HepG2 (cell line): ENCODE results near the gene KMT5C. TPM values are rescaled to one million over a fixed set of nuclear protein-coding genes. Genes with fewer than 3 reads are reported as not detected.
A peak's percentile ranks its signal among the peaks of the same experiment; 100 is the strongest.

Source experiments
- ARNTL ChIP-seq: sonication (generic); formaldehyde crosslinking; IDR thresholded peaks from 2 replicates; pipeline ENCODE4 v1.4.0; 2020; ENCODE audit warnings: mild to moderate bottlenecking, missing genetic modification reagents
- CBX5 ChIP-seq: sonication (generic); formaldehyde crosslinking; IDR thresholded peaks from 2 replicates; pipeline ENCODE4 v1.4.0; 2020; ENCODE audit warnings: missing genetic modification reagents, borderline replicate concordance
- GZF1 ChIP-seq: sonication (generic); formaldehyde crosslinking; IDR thresholded peaks from 2 replicates; pipeline ENCODE4 v1.5.1; 2020; ENCODE audit warnings: mild to moderate bottlenecking, missing genetic modification reagents
- KDM4B ChIP-seq: sonication (generic); formaldehyde crosslinking; IDR thresholded peaks from 2 replicates; pipeline ENCODE4 v1.4.0; 2020; ENCODE audit warnings: missing genetic modification reagents
- KLF9 ChIP-seq: IDR thresholded peaks from 2 replicates; pipeline ENCODE4 v1.6.1; 2016; ENCODE audit warnings: low read depth
- MEF2D ChIP-seq: sonication (generic); formaldehyde crosslinking; IDR thresholded peaks from 2 replicates; pipeline ENCODE4 v1.5.1; 2020; ENCODE audit warnings: mild to moderate bottlenecking, missing genetic modification reagents
- MIXL1 ChIP-seq: IDR thresholded peaks from 2 replicates; pipeline ENCODE4 v1.6.1; 2016
- NR2F6 ChIP-seq, 2 experiments: IDR thresholded peaks; 2 replicates each; pipeline ENCODE4 v1.6.1; 2016; ENCODE audit warnings: antibody characterized with exemption in 1 of 2, mild to moderate bottlenecking in 1 of 2
- PPARG ChIP-seq: conservative IDR thresholded peaks from 2 replicates; pipeline ENCODE4 v1.6.1; 2016; ENCODE audit warnings: missing biosample characterization, missing genetic modification reagents
- PRDM15 ChIP-seq: sonication (generic); formaldehyde crosslinking; IDR thresholded peaks from 2 replicates; pipeline ENCODE4 v1.4.0; 2020; ENCODE audit warnings: missing genetic modification reagents
- SAP130 ChIP-seq: IDR thresholded peaks from 2 replicates; pipeline ENCODE4 v1.6.1; 2016; ENCODE audit warnings: low read depth
- SP5 ChIP-seq: IDR thresholded peaks from 2 replicates; pipeline ENCODE4 v1.6.1; 2016; ENCODE audit warnings: low read depth, borderline replicate concordance
- TGIF2 ChIP-seq: IDR thresholded peaks from 2 replicates; pipeline ENCODE4 v1.6.1; 2016; ENCODE audit warnings: control low read depth, missing compliant biosample characterization
- THAP8 ChIP-seq: sonication (generic); formaldehyde crosslinking; IDR thresholded peaks from 2 replicates; pipeline ENCODE4 v1.5.1; 2020; ENCODE audit warnings: missing genetic modification reagents, mild to moderate bottlenecking, borderline replicate concordance
- TOE1 ChIP-seq: sonication (generic); formaldehyde crosslinking; IDR thresholded peaks from 2 replicates; pipeline ENCODE4 v1.4.0; 2020; ENCODE audit warnings: mild to moderate bottlenecking, missing genetic modification reagents
- ZFP1 ChIP-seq: IDR thresholded peaks from 2 replicates; pipeline ENCODE4 v1.6.1; 2016
- ZNF207 ChIP-seq: fragments of 450-650 bp; IDR thresholded peaks from 2 replicates; pipeline ENCODE4 v1.6.1; 2016; ENCODE audit warnings: antibody characterized with exemption, borderline replicate concordance
- ZNF256 ChIP-seq: sonication (generic); formaldehyde crosslinking; conservative IDR thresholded peaks from 2 replicates; pipeline ENCODE4 v1.4.0; 2020; ENCODE audit warnings: missing genetic modification reagents
- ZNF331 ChIP-seq: sonication (generic); formaldehyde crosslinking; IDR thresholded peaks from 2 replicates; pipeline ENCODE4 v1.4.0; 2020; ENCODE audit warnings: missing genetic modification reagents
- ZNF567 ChIP-seq: sonication (generic); formaldehyde crosslinking; IDR thresholded peaks from 2 replicates; pipeline ENCODE4 v1.8.1; 2023; ENCODE audit warnings: mild to moderate bottlenecking, missing genetic modification reagents, borderline replicate concordance
- ZNF629 ChIP-seq: sonication (generic); formaldehyde crosslinking; conservative IDR thresholded peaks from 2 replicates; pipeline ENCODE4 v1.5.0; 2020; ENCODE audit warnings: missing genetic modification reagents
- ZNF777 ChIP-seq: sonication (generic); formaldehyde crosslinking; IDR thresholded peaks from 2 replicates; pipeline ENCODE4 v1.4.0; 2020; ENCODE audit warnings: missing genetic modification reagents
- ZSCAN30 ChIP-seq: sonication (generic); formaldehyde crosslinking; IDR thresholded peaks from 2 replicates; pipeline ENCODE4 v1.5.0; 2020; ENCODE audit warnings: mild to moderate bottlenecking, missing genetic modification reagents
- ZSCAN5A ChIP-seq: sonication (generic); formaldehyde crosslinking; IDR thresholded peaks from 2 replicates; pipeline ENCODE4 v1.8.0; 2022; ENCODE audit warnings: mild to moderate bottlenecking, missing genetic modification reagents, borderline replicate concordance
- polyA plus RNA-seq, 8 experiments: library from polyadenylated mRNA; depleted of rRNA in 3 of 8; stranded (reverse) in 7 of 8; unstranded in 1 of 8; fragments of >200 nt; fragmentation: Illumina TruSeq in 4 of 8; extraction: Trizol in 4 of 8; gene quantifications; 2 replicates each; pipeline versions ENCODE4 v1.2.1 to v1.2.3, GENCODE V29; 2011 to 2016; ENCODE audit warnings: low read depth in 4 of 8, missing spikeins in 1 of 8, mixed read lengths in 1 of 8; ENCODE audit not compliant: insufficient read depth in 1 of 8
- total RNA-seq, 5 experiments: library from RNA; depleted of rRNA; stranded (reverse); fragments of >200 nt; fragmentation: Illumina TruSeq; extraction: Trizol; gene quantifications; 2 replicates each; pipeline ENCODE4 v1.2.3, GENCODE V29; 2016; ENCODE audit warnings: low read depth in 1 of 5
- TF ChIP-seq, protein P1 (sequence below): sonication (generic); formaldehyde crosslinking; IDR thresholded peaks from 2 replicates; pipeline ENCODE4 v1.9.0; 2022; ENCODE audit warnings: low read depth, missing genetic modification reagents

KMT5C gene
- total and polyA plus RNA-seq, 2 of the 13 experiments (the other 11 are each of a cell fraction or from before 2014, with no cell fraction given), result 5.5 to 9.0 TPM

GRCh38 chr19:55333870-55334269 is 5.8 kb upstream of the KMT5C start (continued):
- TF ChIP-seq ZNF567 (CRISPR knock-in tag), result no peak
- 0 out of 2 replicates have a peak, but pooled peaks have one; percentile 61 for TF ChIP-seq ZSCAN5A
- TF ChIP-seq ZNF207, result no peak
- no peak for TF ChIP-seq ZFP1 (CRISPR knock-in tag)
- peak; percentile 53; the same call in 1 of the 2 replicates for TF ChIP-seq MEF2D (CRISPR knock-in tag)
- no peak for TF ChIP-seq PRDM15
- no peak for TF ChIP-seq ARNTL
- 0 out of 2 replicates have a peak, but pooled peaks have one; percentile 31 for TF ChIP-seq SP5
- TF ChIP-seq PPARG (CRISPR knock-in tag), result peak; percentile 43; the same call in 1 of the 2 replicates
- TF ChIP-seq ZNF777, result no peak
- TF ChIP-seq GZF1 (CRISPR knock-in tag), result peak; percentile 54; the same call in 1 of the 2 replicates
- TF ChIP-seq KLF9, result no peak
- TF ChIP-seq NR2F6 (IDR thresholded peaks at IDR 0.05), result no peak
- no peak; the same call in 1 of the 2 replicates for TF ChIP-seq NR2F6 (CRISPR knock-in tag; IDR thresholded peaks at IDR 0.05)
- TF ChIP-seq THAP8, result no peak
- TF ChIP-seq TOE1 (CRISPR knock-in tag), result no peak
- TF ChIP-seq SAP130 (CRISPR knock-in tag), result peak; percentile 86
- TF ChIP-seq ZNF629 (CRISPR knock-in tag), result peak; percentile 98
- TF ChIP-seq, protein P1, sequence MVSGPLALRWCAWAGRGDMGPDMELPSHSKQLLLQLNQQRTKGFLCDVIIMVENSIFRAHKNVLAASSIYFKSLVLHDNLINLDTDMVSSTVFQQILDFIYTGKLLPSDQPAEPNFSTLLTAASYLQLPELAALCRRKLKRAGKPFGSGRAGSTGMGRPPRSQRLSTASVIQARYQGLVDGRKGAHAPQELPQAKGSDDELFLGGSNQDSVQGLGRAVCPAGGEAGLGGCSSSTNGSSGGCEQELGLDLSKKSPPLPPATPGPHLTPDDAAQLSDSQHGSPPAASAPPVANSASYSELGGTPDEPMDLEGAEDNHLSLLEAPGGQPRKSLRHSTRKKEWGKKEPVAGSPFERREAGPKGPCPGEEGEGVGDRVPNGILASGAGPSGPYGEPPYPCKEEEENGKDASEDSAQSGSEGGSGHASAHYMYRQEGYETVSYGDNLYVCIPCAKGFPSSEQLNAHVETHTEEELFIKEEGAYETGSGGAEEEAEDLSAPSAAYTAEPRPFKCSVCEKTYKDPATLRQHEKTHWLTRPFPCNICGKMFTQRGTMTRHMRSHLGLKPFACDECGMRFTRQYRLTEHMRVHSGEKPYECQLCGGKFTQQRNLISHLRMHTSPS (CRISPR knock-in tag), result 0 out of 2 replicates have a peak, but pooled peaks have one; percentile 22
- TF ChIP-seq CBX5, result 0 out of 2 replicates have a peak, but pooled peaks have one; percentile 57
- TF ChIP-seq ZNF331 (CRISPR knock-in tag), result peak; percentile 72; the same call in 1 of the 2 replicates
- TF ChIP-seq ZNF256, result no peak
- 0 out of 2 replicates have a peak, but pooled peaks have one; percentile 29 for TF ChIP-seq ZSCAN30 (CRISPR knock-in tag)
- 0 out of 2 replicates have a peak, but pooled peaks have one; percentile 32 for TF ChIP-seq MIXL1 (CRISPR knock-in tag)
- no peak for TF ChIP-seq KDM4B (CRISPR knock-in tag)
- TF ChIP-seq TGIF2 (CRISPR knock-in tag), result peak; percentile 59; the same call in 1 of the 2 replicates
